ENCODE data around the gene AMFR.

DNA sequence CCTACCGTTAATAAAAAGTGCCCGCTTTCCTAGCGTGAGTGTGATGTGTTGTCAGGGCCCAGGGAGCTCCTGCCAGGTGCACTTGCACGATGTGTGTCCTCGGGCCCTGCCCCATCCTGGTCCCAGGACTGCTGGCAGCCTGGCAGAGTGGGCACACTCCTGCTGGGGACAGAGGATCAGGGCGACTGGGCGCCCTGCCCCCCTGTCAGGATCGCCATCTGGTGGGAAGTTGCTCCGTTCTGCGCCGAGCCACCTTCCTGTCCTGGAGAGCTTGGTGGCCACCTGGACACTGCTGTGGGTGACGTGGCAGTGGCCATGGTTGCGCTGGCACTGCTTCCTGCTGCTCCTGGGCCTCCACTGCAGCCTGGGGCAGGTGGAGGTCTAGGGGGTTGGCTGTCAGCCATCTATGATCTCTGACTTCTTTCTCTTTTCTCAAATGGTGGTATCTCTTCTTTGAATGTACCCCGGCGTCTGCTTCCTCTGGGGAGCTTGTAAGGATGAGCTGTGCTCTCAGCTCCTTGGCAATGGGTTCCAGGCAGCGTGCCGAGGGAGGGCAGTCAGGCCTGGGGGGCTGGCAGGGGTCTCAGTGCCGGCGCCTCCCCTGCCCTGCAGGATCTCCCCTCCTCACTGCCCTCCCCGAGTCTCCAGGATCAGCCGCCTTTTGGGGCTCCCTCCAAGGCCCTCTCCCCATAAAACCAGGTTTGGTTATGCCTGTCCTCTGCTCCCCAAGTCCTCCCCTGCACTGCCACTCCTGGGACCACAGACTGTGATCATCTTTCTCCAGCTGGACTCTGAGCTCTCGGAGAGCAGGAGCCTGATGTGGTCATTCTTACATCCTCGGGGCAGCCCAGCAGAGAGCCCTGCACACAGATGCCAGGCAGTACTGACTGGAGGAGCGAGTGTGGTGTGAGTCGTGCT lies 76.9 kb downstream of the AMFR start:
- TF ChIP-seq ZNF274 (IDR thresholded peaks at IDR 0.05; ENCODE audit: low read depth, low read length) (no peak), YY1 (IDR thresholded peaks at IDR 0.05; ENCODE audit: insufficient read depth, insufficient read length) (no peak), SUZ12 (IDR thresholded peaks at IDR 0.05; ENCODE audit: extremely low read depth, insufficient read depth, insufficient read length) (no peak)
